IMR-90 (cell line): ENCODE data around the gene MAP3K13. TPM values are rescaled to one million over a fixed set of nuclear protein-coding genes. Genes with fewer than 3 reads are reported as not detected.

Experiments used
- ATAC-seq: fragments of 200-7000 bp; cut with Tn5 transposase; 2 replicates; pipeline ENCODE4 v1.9.1; 2020; ENCODE audit warnings: low read depth, mild to moderate bottlenecking, moderate library complexity
- BruUV-seq: library from RNA; stranded (reverse); fragments of 400-500 nt; replicated peaks from 2 replicates; lab custom pipeline; 2021; lab: Mats Ljungman, UMichigan
- CTCF ChIA-PET: fragments of 300-600 bp; formaldehyde crosslinking; extraction: SDS; loops from one replicate; lab custom pipeline; 2021; ENCODE audit warnings: antibody characterized with exemption; lab: Yijun Ruan, JAX
- POLR2A ChIA-PET: fragments of 300-600 bp; sonication (Branson Sonifier 250); formaldehyde crosslinking; loops from one replicate; lab custom pipeline; 2022; ENCODE audit warnings: antibody characterized with exemption; ENCODE audit not compliant: unreplicated experiment; lab: Charles Lee
- DNase-seq: peaks from one replicate; pipeline ENCODE4 v3.0.0; 2013
- H2AFZ ChIP-seq: replicated peaks from 2 replicates; pipeline ENCODE3; 2013; ENCODE audit warnings: low read length, mild to moderate bottlenecking; ENCODE audit not compliant: poor library complexity
- H2AK5ac ChIP-seq: 2 replicates; pipeline ENCODE4 v1.6.1; 2013; ENCODE audit warnings: low read depth, low read length, inconsistent platforms
- H2AK9ac ChIP-seq: replicated peaks from 2 replicates; pipeline ENCODE3; 2013; ENCODE audit warnings: mild to moderate bottlenecking, low read depth, low read length, moderate library complexity; ENCODE audit not compliant: poor library complexity
- H2BK120ac ChIP-seq: 2 replicates; pipeline ENCODE4 v1.6.1; 2013; ENCODE audit warnings: low read depth, low read length, inconsistent platforms
- H2BK15ac ChIP-seq: 3 replicates; pipeline ENCODE4 v1.6.1; 2013; ENCODE audit warnings: low read depth, low read length, inconsistent platforms
- H2BK20ac ChIP-seq: 2 replicates; pipeline ENCODE4 v1.6.1; 2013; ENCODE audit warnings: low read depth, mild to moderate bottlenecking, inconsistent platforms, low read length, moderate library complexity
- H2BK5ac ChIP-seq: 2 replicates; pipeline ENCODE4 v1.6.1; 2013; ENCODE audit warnings: mild to moderate bottlenecking, low read depth, low read length, inconsistent platforms; ENCODE audit not compliant: poor library complexity, severe bottlenecking
- H3K14ac ChIP-seq: replicated peaks from 2 replicates; pipeline ENCODE4 v1.6.1; 2013; ENCODE audit warnings: low read depth, low read length, inconsistent platforms
- H3K18ac ChIP-seq: 2 replicates; pipeline ENCODE4 v1.6.1; 2013; ENCODE audit warnings: low read depth, low read length, control low read depth
- H3K23ac ChIP-seq: 2 replicates; pipeline ENCODE4 v1.6.1; 2013; ENCODE audit warnings: low read depth, low read length, inconsistent platforms
- H3K27ac ChIP-seq: 2 replicates; pipeline ENCODE4 v1.5.1; 2013; ENCODE audit warnings: mild to moderate bottlenecking, control low read depth, low read length; ENCODE audit not compliant: insufficient read depth
- H3K27me3 ChIP-seq: 2 replicates; pipeline ENCODE4 v1.6.1; 2013; ENCODE audit warnings: low read length; ENCODE audit not compliant: control insufficient read depth, insufficient read depth
- H3K36me3 ChIP-seq: 2 replicates; pipeline ENCODE4 v1.6.1; 2013; ENCODE audit warnings: low read length, mixed read lengths; ENCODE audit not compliant: control insufficient read depth, insufficient read depth
- H3K4ac ChIP-seq: 2 replicates; pipeline ENCODE4 v1.6.1; 2013; ENCODE audit warnings: low read depth, low read length, inconsistent platforms
- H3K4me1 ChIP-seq: 2 replicates; pipeline ENCODE4 v1.6.1; 2013; ENCODE audit warnings: low read length, mixed read lengths; ENCODE audit not compliant: control insufficient read depth, insufficient read depth
- H3K4me2 ChIP-seq: 2 replicates; pipeline ENCODE4 v1.6.1; 2013; ENCODE audit warnings: low read depth, mild to moderate bottlenecking, control low read depth, low read length, moderate library complexity
- H3K4me3 ChIP-seq: 2 replicates; pipeline ENCODE4 v1.5.1; 2013; ENCODE audit warnings: low read depth, mild to moderate bottlenecking, control low read depth, low read length, moderate library complexity; ENCODE audit not compliant: insufficient read depth
- H3K56ac ChIP-seq: 2 replicates; pipeline ENCODE4 v1.6.1; 2013; ENCODE audit warnings: low read length, inconsistent platforms; ENCODE audit not compliant: insufficient read depth; ENCODE audit errors: extremely low read depth
- H3K79me1 ChIP-seq, 2 experiments: 2 replicates each; pipeline ENCODE4 v1.6.1; 2013; ENCODE audit warnings: low read length in 2 of 2, inconsistent platforms in 1 of 2, low read depth in 1 of 2
- H3K9ac ChIP-seq: 2 replicates; pipeline ENCODE4 v1.6.1; 2013; ENCODE audit warnings: low read depth, low read length, control low read depth
- H3K9me1 ChIP-seq: 2 replicates; pipeline ENCODE4 v1.6.1; 2013; ENCODE audit warnings: low read length, inconsistent platforms; ENCODE audit not compliant: insufficient read depth
- H3K9me3 ChIP-seq: 2 replicates; pipeline ENCODE4 v1.6.1; 2013; ENCODE audit warnings: low read length; ENCODE audit not compliant: control insufficient read depth, insufficient read depth
- H4K20me1 ChIP-seq: 2 replicates; pipeline ENCODE4 v1.6.1; 2013; ENCODE audit warnings: low read length, inconsistent platforms; ENCODE audit not compliant: insufficient read depth
- H4K5ac ChIP-seq: 2 replicates; pipeline ENCODE4 v1.6.1; 2013; ENCODE audit warnings: mild to moderate bottlenecking, low read depth, low read length, control low read depth
- H4K8ac ChIP-seq, 2 experiments: 2 replicates each; pipeline ENCODE4 v1.6.1; 2013; ENCODE audit warnings: low read depth in 2 of 2, low read length in 2 of 2, control low read depth in 1 of 2, inconsistent platforms in 1 of 2
- H4K91ac ChIP-seq: 2 replicates; pipeline ENCODE4 v1.6.1; 2013; ENCODE audit warnings: low read depth, low read length, inconsistent platforms; ENCODE audit not compliant: insufficient read depth
- BHLHE40 ChIP-seq: fragments of 150-350 bp; IDR thresholded peaks from 2 replicates; pipeline ENCODE4 v1.6.1; 2016; ENCODE audit warnings: mild to moderate bottlenecking, low read depth, low read length
- CEBPB ChIP-seq: IDR thresholded peaks from 2 replicates; pipeline ENCODE4 v1.6.1; 2012; ENCODE audit warnings: low read depth, low read length, improper control_type of control experiment
- ELK1 ChIP-seq: fragments of 150-350 bp; IDR thresholded peaks from 2 replicates; pipeline ENCODE4 v1.6.1; 2016; ENCODE audit warnings: low read depth, mild to moderate bottlenecking, low read length, moderate library complexity, borderline replicate concordance
- MAZ ChIP-seq: IDR thresholded peaks from 2 replicates; pipeline ENCODE4 v1.6.1; 2012; ENCODE audit warnings: low read depth, mild to moderate bottlenecking, low read length, improper control_type of control experiment, moderate library complexity, borderline replicate concordance
- MXI1 ChIP-seq: IDR thresholded peaks from 2 replicates; pipeline ENCODE4 v1.6.1; 2012; ENCODE audit warnings: low read depth, mild to moderate bottlenecking, low read length, moderate library complexity, borderline replicate concordance
- RAD21 ChIP-seq: IDR thresholded peaks from 2 replicates; pipeline ENCODE4 v1.6.1; 2012; ENCODE audit warnings: low read length, improper control_type of control experiment
- RCOR1 ChIP-seq: IDR thresholded peaks from 2 replicates; pipeline ENCODE4 v1.6.1; 2012; ENCODE audit warnings: mild to moderate bottlenecking, low read length, improper control_type of control experiment; ENCODE audit not compliant: insufficient replicate concordance
- RFX5 ChIP-seq: IDR thresholded peaks from 2 replicates; pipeline ENCODE4 v1.8.0; 2012; ENCODE audit warnings: low read depth, mild to moderate bottlenecking, low read length, moderate library complexity
- USF2 ChIP-seq: fragments of 150-350 bp; IDR thresholded peaks from 2 replicates; pipeline ENCODE4 v1.6.1; 2017; ENCODE audit warnings: mild to moderate bottlenecking, antibody characterized with exemption, low read length, low read depth
- WGBS, 2 experiments: methylation state at CpG; one replicate each; pipeline versions ENCODE4 v1.1.5 to v1.1.7; 2013; ENCODE audit warnings: missing lambda C conversion rate in 2 of 2; ENCODE audit not compliant: insufficient read length in 1 of 2; ENCODE audit errors: extremely low coverage in 2 of 2; 5-methylcytosine and 5-hydroxymethylcytosine counted together
- dilution Hi-C: fragments of 300-500 bp; cut with HindIII; formaldehyde crosslinking; loops from one replicate; pipeline ENCODE4 v1.14.3; 2018; ENCODE audit warnings: low sequenced_read_pairs; ENCODE audit not compliant: unreplicated experiment
- in situ Hi-C: fragments of 300-500 bp; cut with MboI; formaldehyde crosslinking; loops from 3 replicates; pipeline ENCODE4 v1.14.3; 2019; ENCODE audit warnings: low sequenced_read_pairs, inconsistent platforms, mixed read lengths
- intact Hi-C: fragments of 100-400 bp; cut with micrococcal nuclease; formaldehyde crosslinking; loops from 2 replicates; pipeline ENCODE4 v1.10.0; 2022
- polyA plus RNA-seq, 3 experiments: library from polyadenylated mRNA; depleted of rRNA; stranded (reverse); fragments of >200 nt; gene quantifications; 2 replicates each; pipeline ENCODE4 v1.2.3, GENCODE V29; 2012; ENCODE audit warnings: low replicate concordance in 1 of 3
- total RNA-seq: library from RNA; depleted of rRNA; stranded (reverse); fragments of >200 nt; gene quantifications from 2 replicates; pipeline ENCODE4 v1.2.3, GENCODE V29; 2012

MAP3K13 gene
- total and polyA plus RNA-seq, 2 of the 4 experiments (the other 2 are of a cell fraction) = 9.9 to 17.6 TPM

GRCh38 chr3:185405664-185406063 lies 42.7 kb downstream of the MAP3K13 start:
- WGBS, 2 experiments = 88% methylated on average over 1 of the region's 3 CpGs; no CpG with 5 or more reads in 1 of the 2 experiments
- no peak overlapping the region for H3K14ac ChIP-seq

More at GRCh38 chr3:185405664-185406063, 42.7 kb downstream of the MAP3K13 start:
- Histone ChIP-seq H3K4me1 (peaks cover 1% of the 10 kb centered on the region; the same call in 1 of the 2 replicates), H2BK5ac (no peak overlapping the region), H2BK15ac (no peak overlapping the region), H2AK5ac (no peak overlapping the region), H2AK9ac (no peak overlapping the region), H3K4ac (no peak overlapping the region), H4K5ac (no peak overlapping the region), H3K23ac (no peak overlapping the region), H2AFZ (no peak overlapping the region), H3K79me1 (no peaks in the 10 kb centered on the region), H3K9me1 (no peaks in the 10 kb centered on the region), H3K4me2 (no peak overlapping the region), H4K91ac (no peak overlapping the region), H3K27ac (no peak overlapping the region), H4K20me1 (no peaks in the 10 kb centered on the region), H4K8ac (no peak overlapping the region), H3K18ac (no peak overlapping the region), H3K9ac (no peak overlapping the region), H2BK20ac (no peak overlapping the region), H2BK120ac (no peak overlapping the region), H3K27me3 (no peaks in the 10 kb centered on the region), H3K56ac (no peak overlapping the region), H3K4me3 (no peak overlapping the region), H3K36me3 (no peaks in the 10 kb centered on the region), H3K9me3 (no peaks in the 10 kb centered on the region)
- ChIA-PET POLR2A (no interaction called here), CTCF (no interaction called here)
- in situ Hi-C loops = no loop called here
- no peak for ATAC-seq
- BruUV-seq = no TSS peak
- dilution Hi-C loops = no loop called here
- TF ChIP-seq USF2 = no peak
- TF ChIP-seq ELK1 = no peak
- no peak for TF ChIP-seq RAD21
- no peak for TF ChIP-seq MXI1
- no peak for TF ChIP-seq BHLHE40
- TF ChIP-seq RFX5 = no peak
- no peak for TF ChIP-seq CEBPB
- TF ChIP-seq RCOR1 = no peak
- no peak for TF ChIP-seq MAZ
- intact Hi-C loops = no loop called here
- no peak for DNase-seq
